Progenitor cell of endocrine pancreas (in vitro differentiated cells): ENCODE data around the gene RNF220. TPM values are rescaled to one million over a fixed set of nuclear protein-coding genes. Genes with fewer than 3 reads are reported as not detected.

Source experiments
- DNase-seq: peaks from one replicate; pipeline ENCODE4 v3.0.0; 2021; ENCODE audit warnings: low spot score; ENCODE audit not compliant: unreplicated experiment
- H3K27ac Mint-ChIP-seq: 2 replicates; pipeline ENCODE4 v1.8.0; 2021; ENCODE audit warnings: mild to moderate bottlenecking, moderate library complexity, mixed read lengths
- H3K27me3 Mint-ChIP-seq: 2 replicates; pipeline ENCODE4 v1.8.0; 2021; ENCODE audit warnings: mixed read lengths
- H3K36me3 Mint-ChIP-seq: 2 replicates; pipeline ENCODE4 v1.8.0; 2022; ENCODE audit warnings: mixed read lengths; ENCODE audit not compliant: insufficient read depth
- H3K4me1 Mint-ChIP-seq: 2 replicates; pipeline ENCODE4 v1.8.0; 2021; ENCODE audit warnings: low read depth, mixed read lengths
- H3K4me3 Mint-ChIP-seq: 2 replicates; pipeline ENCODE4 v1.8.0; 2021; ENCODE audit warnings: low read depth, mild to moderate bottlenecking, moderate library complexity, mixed read lengths
- H3K9me3 Mint-ChIP-seq: 2 replicates; pipeline ENCODE4 v1.8.0; 2021; ENCODE audit warnings: low read depth, mixed read lengths
- CTCF ChIP-seq: fragments of 200-600 bp; sonication (generic); IDR thresholded peaks from one replicate; pipeline ENCODE4 v1.5.0; 2021; ENCODE audit warnings: antibody characterized with exemption, mild to moderate bottlenecking; ENCODE audit not compliant: unreplicated experiment
- total RNA-seq: library from RNA; stranded (reverse); gene quantifications from 2 replicates; pipeline ENCODE4 v1.2.1, GENCODE V29; 2021

RNF220 gene
- total RNA-seq, 1 donor from 2014 or later, result 85.9 TPM

GRCh38 chr1:44681905-44682882, 277.1 kb downstream of the RNF220 start:
- DNase-seq, result no peak
- Mint-ChIP-seq H3K27me3 (no peaks in the 10 kb centered on the region), H3K4me3 (no peak overlapping the region), H3K9me3 (no peaks in the 10 kb centered on the region), H3K36me3 (peaks cover 5% of the 10 kb centered on the region), H3K4me1 (peaks cover 12% of the 10 kb centered on the region), H3K27ac (peak overlapping the region; percentile 92)
- TF ChIP-seq CTCF, result no peak

GRCh38 chr1:44682883-44683265, 277.8 kb downstream of the RNF220 start:
- Mint-ChIP-seq H3K36me3 (peaks cover 5% of the 10 kb centered on the region), H3K9me3 (no peaks in the 10 kb centered on the region), H3K27me3 (no peaks in the 10 kb centered on the region), H3K4me3 (no peak overlapping the region), H3K4me1 (peaks cover 12% of the 10 kb centered on the region), H3K27ac (no peak overlapping the region)
- no peak for TF ChIP-seq CTCF
- no peak for DNase-seq

DNA sequence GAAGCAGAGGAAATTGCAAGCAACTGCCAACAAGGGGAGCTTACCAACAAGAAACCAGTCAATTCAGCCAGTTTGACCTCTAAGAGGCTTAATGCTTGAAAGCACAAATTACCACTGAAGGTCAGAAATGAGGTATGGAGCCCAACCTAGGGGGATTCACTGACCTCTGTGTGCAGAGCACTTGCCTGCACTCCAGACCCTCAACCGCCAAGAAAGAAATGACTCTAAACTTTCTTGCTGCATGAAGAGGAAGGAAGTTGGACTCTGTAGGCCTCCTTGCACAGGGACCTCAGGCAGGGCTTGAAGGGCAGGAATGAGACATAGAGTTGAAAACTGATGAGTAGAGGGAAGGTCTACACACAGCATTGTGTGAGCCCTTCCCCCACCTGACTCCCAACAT, 279.5 kb downstream of the RNF220 start:
- Mint-ChIP-seq H3K36me3 (peaks cover 5% of the 10 kb centered on the region), H3K4me3 (no peak overlapping the region), H3K9me3 (no peaks in the 10 kb centered on the region), H3K27me3 (no peaks in the 10 kb centered on the region), H3K27ac (no peak overlapping the region), H3K4me1 (peaks cover 12% of the 10 kb centered on the region)
- no peak for DNase-seq
- TF ChIP-seq CTCF, result no peak

- Mint-ChIP-seq H3K4me1 (peaks cover 12% of the 10 kb centered on the region), H3K4me3 (no peak overlapping the region), H3K27ac (no peak overlapping the region), H3K9me3 (no peaks in the 10 kb centered on the region), H3K27me3 (no peaks in the 10 kb centered on the region), H3K36me3 (peaks cover 2% of the 10 kb centered on the region)
- DNase-seq, result no peak
- no peak for TF ChIP-seq CTCF
These were observed 280.2 kb downstream of the RNF220 start for GRCh38 chr1:44685218-44685617.

DNA sequence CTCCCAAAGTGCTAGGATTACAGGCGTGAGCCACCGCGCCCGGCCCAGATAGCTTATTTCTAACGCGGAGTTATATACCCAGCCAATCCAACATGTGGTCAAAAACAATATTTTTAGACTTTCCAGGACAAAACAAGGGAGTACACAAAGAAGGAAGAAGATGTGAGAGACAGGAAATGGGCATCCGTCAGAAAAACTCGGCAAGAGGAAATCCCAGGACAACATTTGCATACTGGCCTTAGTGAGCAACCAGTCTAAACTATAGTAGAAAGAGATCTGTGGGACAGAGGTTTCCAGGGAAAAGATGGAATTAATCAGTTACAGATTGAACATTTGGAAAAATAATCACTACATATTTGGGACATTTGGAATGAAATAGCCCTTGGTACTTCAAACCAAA, 280.8 kb downstream of the RNF220 start:
- H3K9me3 Mint-ChIP-seq, result no peaks in the 10 kb centered on the region
- no peak for TF ChIP-seq CTCF
- no peak overlapping the region for H3K4me3 Mint-ChIP-seq
- H3K27ac Mint-ChIP-seq, result no peak overlapping the region
- no peaks in the 10 kb centered on the region for H3K36me3 Mint-ChIP-seq
- H3K27me3 Mint-ChIP-seq, result no peaks in the 10 kb centered on the region
- DNase-seq, result no peak
- H3K4me1 Mint-ChIP-seq, result peaks cover 12% of the 10 kb centered on the region
